Measurements from ENCODE around the gene EME2. TPM values are rescaled to one million over a fixed set of nuclear protein-coding genes. Genes with fewer than 3 reads are reported as not detected.

Gene EME2
- total RNA-seq, 1 experiment from 2014 or later, result 36.3 TPM

GRCh38 chr16:1787056-1787321 is 14.4 kb downstream of the EME2 start:
- ChIA-PET RAD21 (ENCODE audit: low non-redundant PET in 1 of 2, low total read pairs in 2 of 2, uncharacterized antibody in 2 of 2, unreplicated experiment in 2 of 2) (no interaction called here), CTCF (no interaction called here), POLR2A (no interaction called here)
- DNase-seq (ENCODE audit: low read depth, low spot score) (no peak), ATAC-seq (no peak)
- peaks cover 0 to 6% of the 10 kb centered on the region in 2 experiments; a peak in 2 of 4 replicates for H3K4me1 ChIP-seq (ENCODE audit: control insufficient read depth in 1 of 2, insufficient read depth in 2 of 2, low read length in 2 of 2)
- peaks cover 0 to 5% of the 10 kb centered on the region in 2 experiments; a peak in 2 of 4 replicates for H3K36me3 ChIP-seq (ENCODE audit: control insufficient read depth in 1 of 2, insufficient read depth in 2 of 2, low read length in 2 of 2)
- no peaks in the 10 kb centered on the region for H3K9me2 ChIP-seq (ENCODE audit: insufficient read depth)
- H3K79me2 ChIP-seq (ENCODE audit: insufficient read depth, low read length), result peaks cover 47% of the 10 kb centered on the region
- H2AFZ ChIP-seq (ENCODE audit: low read depth, low read length, poor library complexity, severe bottlenecking), result no peak overlapping the region
- intact Hi-C loops (cut with micrococcal nuclease), result no loop called here
- no peak overlapping the region for H3K4me3 ChIP-seq (replicated peaks in 1 of 2; ENCODE audit: low read depth in 1 of 2, low read length in 2 of 2)
- H3K9me3 ChIP-seq (ENCODE audit: control insufficient read depth in 1 of 2, insufficient read depth in 1 of 2, low read depth in 1 of 2, low read length in 2 of 2), result no peaks in the 10 kb centered on the region
- H4K20me1 ChIP-seq (ENCODE audit: insufficient read depth), result no peaks in the 10 kb centered on the region
- no peaks in the 10 kb centered on the region for H3K27me3 ChIP-seq (ENCODE audit: insufficient read depth, low read length)
- H3K4me2 ChIP-seq (ENCODE audit: low read length), result no peak overlapping the region
- H3K9ac ChIP-seq (ENCODE audit: low read length), result no peak overlapping the region
- no TSS peak for BruUV-seq (replicated peaks)
- TF ChIP-seq FOSL1 (IDR thresholded peaks at IDR 0.05; ENCODE audit: low read depth) (no peak), POLR2AphosphoS5 (IDR thresholded peaks at IDR 0.05; ENCODE audit: low read depth, low read length) (no peak), SIN3A (IDR thresholded peaks at IDR 0.05; ENCODE audit: low read depth) (no peak), ZFX (IDR thresholded peaks at IDR 0.05) (no peak), CTCF (IDR thresholded peaks at IDR 0.05 in 2 of 3, conservative IDR thresholded peaks at IDR 0.05 in 1 of 3; ENCODE audit: borderline replicate concordance in 1 of 3, insufficient read depth in 1 of 3, low read depth in 2 of 3, low read length in 2 of 3) (no peak), JUND (IDR thresholded peaks at IDR 0.05) (no peak), EZH2 (IDR thresholded peaks at IDR 0.05) (no peak), EZH2phosphoT487 (IDR thresholded peaks at IDR 0.05; ENCODE audit: borderline replicate concordance) (no peak), TCF7L2 (IDR thresholded peaks at IDR 0.05; ENCODE audit: borderline replicate concordance, extremely low read depth, insufficient read depth, insufficient read length) (no peak), SRF (IDR thresholded peaks at IDR 0.05; ENCODE audit: low read depth) (no peak), POLR2A (IDR thresholded peaks at IDR 0.05; ENCODE audit: borderline replicate concordance, extremely low read depth, insufficient read depth, insufficient read length) (no peak), ZBTB33 (IDR thresholded peaks at IDR 0.05; ENCODE audit: extremely low read depth, insufficient replicate concordance, low read length) (no peak), ELF1 (IDR thresholded peaks at IDR 0.05; ENCODE audit: borderline replicate concordance, low read depth) (no peak), ATF3 (IDR thresholded peaks at IDR 0.05) (no peak)
- H3K27ac ChIP-seq (ENCODE audit: low read depth, low read length), result no peak overlapping the region
